DND-41 (cell line): ENCODE results near the gene AANAT.

Source experiments
- ATAC-seq: fragments of 200-7000 bp; cut with Tn5 transposase; 3 replicates; pipeline ENCODE4 v1.9.1; 2021; ENCODE audit warnings: low read depth; ENCODE audit not compliant: insufficient read depth
- DNase-seq: peaks from one replicate; pipeline ENCODE4 v3.0.0-alpha.2; 2020
- H2AFZ ChIP-seq: 2 replicates; pipeline ENCODE4 v1.6.0; 2012; ENCODE audit warnings: low read depth, low read length
- H3K27ac ChIP-seq: 2 replicates; pipeline ENCODE4 v1.5.1; 2012; ENCODE audit warnings: low read length, inconsistent platforms
- H3K27me3 ChIP-seq: fragments of 200-600 bp; sonication (generic); 2 replicates; pipeline ENCODE4 v1.6.0; 2012; ENCODE audit warnings: low read length, mild to moderate bottlenecking, inconsistent platforms; ENCODE audit not compliant: insufficient read depth, poor library complexity
- H3K36me3 ChIP-seq: 2 replicates; pipeline ENCODE4 v1.5.1; 2012; ENCODE audit warnings: low read length, inconsistent platforms; ENCODE audit not compliant: insufficient read depth
- H3K4me1 ChIP-seq: 2 replicates; pipeline ENCODE4 v1.5.1; 2012; ENCODE audit warnings: mild to moderate bottlenecking, low read length; ENCODE audit not compliant: insufficient read depth
- H3K4me2 ChIP-seq: 2 replicates; pipeline ENCODE4 v1.6.0; 2012; ENCODE audit warnings: mild to moderate bottlenecking, moderate library complexity, low read length, inconsistent platforms; ENCODE audit not compliant: insufficient read depth
- H3K4me3 ChIP-seq, 2 experiments: fragments of 200-600 bp in 1 of 2; shearing (Covaris generic) in 1 of 2; 2 replicates each; pipeline ENCODE4 v1.5.1; 2012 to 2016; ENCODE audit warnings: inconsistent platforms in 2 of 2, low read length in 2 of 2, mild to moderate bottlenecking in 2 of 2, low read depth in 1 of 2, moderate library complexity in 1 of 2
- H3K79me2 ChIP-seq: 2 replicates; pipeline ENCODE4 v1.6.0; 2012; ENCODE audit warnings: low read length, inconsistent platforms; ENCODE audit not compliant: insufficient read depth
- H3K9ac ChIP-seq: 2 replicates; pipeline ENCODE4 v1.6.0; 2012; ENCODE audit warnings: low read depth, mild to moderate bottlenecking, inconsistent platforms, low read length, moderate library complexity
- H3K9me3 ChIP-seq: 2 replicates; pipeline ENCODE4 v1.5.1; 2012; ENCODE audit warnings: low read length, moderate library complexity, mild to moderate bottlenecking, inconsistent platforms; ENCODE audit not compliant: insufficient read depth, severe bottlenecking
- H4K20me1 ChIP-seq: 2 replicates; pipeline ENCODE4 v1.6.0; 2012; ENCODE audit warnings: low read length; ENCODE audit not compliant: insufficient read depth
- CTCF ChIP-seq: IDR thresholded peaks from 2 replicates; pipeline ENCODE4 v1.5.1; 2012; ENCODE audit warnings: borderline replicate concordance, low read length, moderate library complexity, mild to moderate bottlenecking; ENCODE audit not compliant: poor library complexity, severe bottlenecking; ENCODE audit errors: extremely low read depth
- EZH2 ChIP-seq: IDR thresholded peaks from 3 replicates; pipeline ENCODE4 v1.6.1; 2012; ENCODE audit warnings: borderline replicate concordance, low read depth, mild to moderate bottlenecking, moderate library complexity, low read length, inconsistent platforms; ENCODE audit not compliant: severe bottlenecking

Gene AANAT

DNA sequence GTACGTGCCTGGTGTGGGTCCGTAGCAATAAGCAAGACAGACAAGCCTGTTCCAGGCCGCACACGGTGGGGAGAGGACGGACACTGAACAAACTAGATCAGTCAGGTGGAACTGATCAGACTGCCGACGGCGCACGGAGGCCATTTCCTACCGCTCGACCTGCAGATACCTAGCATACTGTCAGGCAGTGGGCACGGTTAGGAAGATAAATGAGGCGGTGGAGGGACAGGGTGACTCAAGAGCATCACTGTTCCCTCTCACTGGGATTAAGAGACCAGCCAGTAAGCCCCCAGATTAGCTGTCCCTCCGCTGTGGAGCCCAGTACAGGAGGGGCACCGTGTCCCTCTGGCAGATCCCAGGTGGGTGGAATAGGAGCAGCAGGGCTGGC, 4.8 kb downstream of the AANAT start:
- H3K4me1 ChIP-seq: no peaks in the 10 kb centered on the region
- no peak overlapping the region for H3K4me2 ChIP-seq
- ATAC-seq: no peak
- H3K9me3 ChIP-seq: no peaks in the 10 kb centered on the region
- no peak overlapping the region for H3K27ac ChIP-seq
- H3K9ac ChIP-seq: no peak overlapping the region
- H2AFZ ChIP-seq: no peak overlapping the region
- H4K20me1 ChIP-seq: no peaks in the 10 kb centered on the region
- no peak for DNase-seq
- TF ChIP-seq CTCF (no peak), EZH2 (no peak)
- no peaks in the 10 kb centered on the region for H3K79me2 ChIP-seq
- no peaks in the 10 kb centered on the region for H3K27me3 ChIP-seq
- no peaks in the 10 kb centered on the region for H3K36me3 ChIP-seq
- no peak overlapping the region for H3K4me3 ChIP-seq

DNA sequence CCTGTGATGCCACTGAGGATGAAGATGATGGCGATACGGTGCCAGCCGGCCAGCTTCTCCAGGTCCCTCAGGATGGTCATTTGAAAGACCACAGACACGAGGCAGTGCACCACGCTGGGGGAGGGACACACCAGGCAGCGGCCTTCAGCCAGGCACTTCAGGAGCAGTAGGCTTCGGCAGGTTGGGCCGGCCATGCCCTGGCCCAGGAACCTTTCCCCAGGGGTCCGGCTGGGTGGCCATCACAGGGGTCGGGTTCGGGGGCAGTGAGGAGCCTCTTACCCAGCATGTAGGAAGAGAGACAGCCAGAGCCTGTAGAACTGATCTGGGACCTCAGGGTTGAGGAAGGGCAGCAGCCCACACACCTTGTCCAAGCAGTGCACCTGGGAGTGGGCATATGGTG, 5.3 kb downstream of the AANAT start:
- TF ChIP-seq CTCF (no peak), EZH2 (no peak)
- Histone ChIP-seq H2AFZ (no peak overlapping the region), H3K27me3 (no peaks in the 10 kb centered on the region), H3K4me2 (no peak overlapping the region), H3K4me1 (no peaks in the 10 kb centered on the region), H4K20me1 (no peaks in the 10 kb centered on the region), H3K9me3 (no peaks in the 10 kb centered on the region), H3K9ac (no peak overlapping the region), H3K4me3 (no peak overlapping the region), H3K79me2 (no peaks in the 10 kb centered on the region), H3K36me3 (no peaks in the 10 kb centered on the region), H3K27ac (no peak overlapping the region)
- no peak for ATAC-seq
- no peak for DNase-seq

DNA sequence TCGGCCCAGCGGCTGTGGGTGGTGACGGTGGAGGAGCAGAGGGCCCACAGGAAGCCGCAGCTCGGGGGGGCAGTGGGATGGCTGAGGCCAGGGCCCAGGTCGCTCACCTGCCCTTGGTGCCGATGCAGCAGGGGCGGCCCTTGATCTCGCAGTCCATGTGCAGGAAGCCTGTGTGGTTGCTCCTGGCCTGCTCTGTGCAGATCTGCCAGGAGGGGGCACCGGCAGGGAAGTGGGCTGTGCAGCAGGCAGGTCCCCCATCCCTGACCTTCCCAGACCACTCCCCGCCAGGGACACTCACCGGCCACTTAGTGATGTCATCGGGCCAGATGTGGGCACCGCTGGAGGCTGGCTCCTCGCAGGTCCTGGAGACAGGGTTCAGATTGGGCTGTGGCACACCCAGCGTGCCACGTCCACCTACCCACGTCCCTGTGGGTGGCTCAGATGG, 6.2 kb downstream of the AANAT start:
- Histone ChIP-seq H3K4me3 (no peak overlapping the region), H3K9me3 (no peaks in the 10 kb centered on the region), H3K4me2 (no peak overlapping the region), H2AFZ (no peak overlapping the region), H3K9ac (no peak overlapping the region), H3K27ac (no peak overlapping the region), H4K20me1 (no peaks in the 10 kb centered on the region), H3K36me3 (no peaks in the 10 kb centered on the region), H3K4me1 (no peaks in the 10 kb centered on the region), H3K79me2 (no peaks in the 10 kb centered on the region), H3K27me3 (no peaks in the 10 kb centered on the region)
- ATAC-seq (peak; percentile 63; the same call in 1 of the 3 replicates), DNase-seq (peak; percentile 37)
- peak; percentile 56 for TF ChIP-seq CTCF
- no peak for TF ChIP-seq EZH2

GRCh38 chr17:76474238-76474637, 6.8 kb downstream of the AANAT start:
- no peaks in the 10 kb centered on the region for H3K27me3 ChIP-seq
- no peaks in the 10 kb centered on the region for H4K20me1 ChIP-seq
- TF ChIP-seq EZH2 (no peak), CTCF (no peak)
- no peaks in the 10 kb centered on the region for H3K36me3 ChIP-seq
- no peak overlapping the region for H3K9ac ChIP-seq
- DNase-seq (no peak), ATAC-seq (no peak)
- H2AFZ ChIP-seq: no peak overlapping the region
- no peak overlapping the region for H3K27ac ChIP-seq
- no peaks in the 10 kb centered on the region for H3K4me1 ChIP-seq
- no peak overlapping the region for H3K4me2 ChIP-seq
- no peaks in the 10 kb centered on the region for H3K9me3 ChIP-seq
- H3K4me3 ChIP-seq: no peak overlapping the region
- H3K79me2 ChIP-seq: no peaks in the 10 kb centered on the region
